Ramos (cell line): ENCODE data around the gene SH2D3C.
"Not testable (repeated sequence)": the region's sequence is repeated elsewhere in the genome, so short reads cannot be mapped to it uniquely, and the experiment has no call there.

Source experiments
- in situ Hi-C: fragments of 300-500 bp; cut with MboI; formaldehyde crosslinking; loops from one replicate; pipeline ENCODE4 v1.14.3; 2022; ENCODE audit warnings: low sequenced_read_pairs; ENCODE audit not compliant: unreplicated experiment

Gene SH2D3C

GRCh38 chr9:127770905-127771569, 7.4 kb downstream of the SH2D3C start:
- in situ Hi-C loops: no loop called here

- in situ Hi-C loops: no loop called here
Observed at GRCh38 chr9:127770583-127770904, 7.9 kb downstream of the SH2D3C start.

GRCh38 chr9:127769929-127770582, 8.4 kb downstream of the SH2D3C start:
- in situ Hi-C loops: no loop called here

- in situ Hi-C loops: no loop called here
Observed at GRCh38 chr9:127769101-127769500, 9.4 kb downstream of the SH2D3C start.

- in situ Hi-C loops: no loop called here
Observed at GRCh38 chr9:127768698-127769097, 9.8 kb downstream of the SH2D3C start.

GRCh38 chr9:127767909-127768331, 10.5 kb downstream of the SH2D3C start:
- in situ Hi-C loops: no loop called here

- in situ Hi-C loops: no loop called here
Observed at GRCh38 chr9:127767410-127767809, 11.1 kb downstream of the SH2D3C start.

GRCh38 chr9:127765418-127765817, 13.0 kb downstream of the SH2D3C start:
- in situ Hi-C loops: no loop called here

- in situ Hi-C loops: no loop called here
Observed at GRCh38 chr9:127763918-127764384, 14.5 kb downstream of the SH2D3C start.

GRCh38 chr9:127762111-127762676, 16.3 kb downstream of the SH2D3C start:
- in situ Hi-C loops: no loop called here

GRCh38 chr9:127761491-127761956, 16.9 kb downstream of the SH2D3C start:
- in situ Hi-C loops: no loop called here

GRCh38 chr9:127761061-127761460, 17.4 kb downstream of the SH2D3C start:
- in situ Hi-C loops: no loop called here

GRCh38 chr9:127758843-127759242, 19.6 kb downstream of the SH2D3C start:
- in situ Hi-C loops: no loop called here

- in situ Hi-C loops: not testable (repeated sequence)
Observed at GRCh38 chr9:127756776-127757175, 21.7 kb downstream of the SH2D3C start.

- in situ Hi-C loops: no loop called here
Observed at GRCh38 chr9:127756233-127756632, 22.2 kb downstream of the SH2D3C start.

GRCh38 chr9:127755061-127756060, 23.1 kb downstream of the SH2D3C start:
- in situ Hi-C loops: no loop called here

GRCh38 chr9:127754099-127755060, 24.1 kb downstream of the SH2D3C start:
- in situ Hi-C loops: no loop called here

- in situ Hi-C loops: no loop called here
Observed at GRCh38 chr9:127753622-127754021, 24.8 kb downstream of the SH2D3C start.

- in situ Hi-C loops: no loop called here
Observed at GRCh38 chr9:127753148-127753547, 25.3 kb downstream of the SH2D3C start.
